Esophagus squamous epithelium (tissue), 4 donors: Measurements from ENCODE around the gene LCOR.

Experiments used
- CTCF ChIP-seq, 6 experiments: fragments of 450-650 bp in 4 of 6; fragments of 200-600 bp in 2 of 6; sonication (generic) in 2 of 6; IDR thresholded peaks; one replicate each; pipeline ENCODE4 v1.5.1; 2016 to 2019; ENCODE audit warnings: antibody characterized with exemption in 6 of 6, mild to moderate bottlenecking in 4 of 6, moderate library complexity in 4 of 6
- POLR2A ChIP-seq, 4 donors: fragments of 450-650 bp; IDR thresholded peaks; one replicate each; pipeline ENCODE4 v1.6.1; 2017; ENCODE audit warnings: antibody characterized with exemption in 4 of 4, mild to moderate bottlenecking in 4 of 4, moderate library complexity in 3 of 4

GRCh38 chr10:96904648-96905047 is 72.5 kb downstream of the LCOR start:
- TF ChIP-seq CTCF (IDR thresholded peaks at IDR 0.05): no peak
- no peak for TF ChIP-seq POLR2A (IDR thresholded peaks at IDR 0.05)
